GM21528 (cell line): ENCODE results near the gene AOX1.
"Not testable (repeated sequence)": the region's sequence is repeated elsewhere in the genome, so short reads cannot be mapped to it uniquely, and the experiment has no call there.

Source experiments
- ATAC-seq: cut with Tn5 transposase; IDR thresholded peaks from one replicate; pipeline ENCODE4 v1.9.1; 2021; ENCODE audit warnings: mild to moderate bottlenecking, moderate library complexity; ENCODE audit not compliant: unreplicated experiment, low FRiP score

The AOX1 gene

DNA sequence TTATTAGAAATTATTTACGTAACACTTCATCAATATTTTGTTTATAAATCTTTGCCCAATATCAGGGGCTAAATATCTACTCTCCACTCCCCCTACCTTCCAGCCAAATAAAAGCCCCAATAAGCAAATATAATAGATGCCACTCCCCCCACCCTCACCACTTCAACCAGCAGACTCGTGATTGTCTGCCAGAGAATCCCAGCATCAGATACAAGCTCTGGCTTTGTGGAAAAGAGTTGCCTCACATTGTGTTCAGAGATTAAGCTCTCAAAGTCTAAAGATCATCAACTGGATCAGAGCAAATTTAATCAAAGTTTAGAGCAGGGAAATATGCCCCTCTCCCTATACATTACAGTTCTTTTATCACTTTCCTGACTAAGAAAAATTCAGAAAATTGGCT is 39.5 kb downstream of the AOX1 start:
- no peak for ATAC-seq

DNA sequence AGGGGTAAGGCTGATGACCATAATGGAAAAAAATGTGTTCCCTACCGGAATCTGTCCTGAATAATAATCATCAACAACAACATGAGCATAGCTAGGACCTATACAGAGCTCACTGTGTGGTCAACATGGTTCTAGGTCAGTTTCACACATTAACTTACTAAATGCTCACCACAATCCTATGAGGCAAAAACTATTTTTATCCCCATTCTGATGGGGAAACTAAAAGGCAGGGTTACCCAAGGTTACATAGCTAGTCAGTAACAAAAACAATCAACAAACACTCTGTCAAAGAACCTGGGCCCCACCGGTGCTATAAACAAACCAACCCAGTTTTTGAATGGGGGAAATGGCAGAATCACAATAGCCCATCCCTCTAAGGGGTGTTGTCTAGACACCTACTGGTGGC is 40.1 kb downstream of the AOX1 start:
- ATAC-seq: no peak

DNA sequence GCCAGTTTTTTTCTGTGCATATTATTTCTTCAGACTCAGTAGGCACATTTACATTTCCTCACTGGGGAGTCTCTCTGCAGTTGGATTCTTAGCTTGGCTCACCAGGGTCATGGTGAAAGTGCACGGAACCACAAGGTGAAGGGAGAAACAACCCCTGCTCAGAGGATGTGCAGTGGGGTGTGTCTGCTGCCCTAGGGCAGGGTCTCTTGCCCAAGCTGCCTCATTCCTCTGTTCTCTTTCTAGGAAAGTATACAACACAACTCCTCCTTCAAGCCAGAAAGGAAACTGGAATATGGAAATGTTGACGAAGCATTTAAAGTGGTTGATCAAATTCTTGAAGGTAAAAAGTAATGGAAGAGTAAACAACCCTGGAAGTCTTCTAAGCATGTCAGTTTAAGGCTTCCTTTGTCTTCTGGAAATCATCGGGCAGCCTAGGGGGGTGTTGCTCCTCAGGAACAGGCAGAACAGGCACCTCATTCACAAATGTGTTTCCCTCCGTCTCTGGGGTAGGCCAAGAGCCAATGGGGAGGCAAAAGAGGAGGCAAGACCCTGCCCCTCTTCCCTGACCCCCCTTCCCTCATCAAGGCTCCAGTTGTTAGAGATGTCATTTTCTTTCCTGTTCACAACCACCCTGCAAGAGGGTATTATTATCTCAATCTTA is 41.4 kb downstream of the AOX1 start:
- no peak for ATAC-seq

DNA sequence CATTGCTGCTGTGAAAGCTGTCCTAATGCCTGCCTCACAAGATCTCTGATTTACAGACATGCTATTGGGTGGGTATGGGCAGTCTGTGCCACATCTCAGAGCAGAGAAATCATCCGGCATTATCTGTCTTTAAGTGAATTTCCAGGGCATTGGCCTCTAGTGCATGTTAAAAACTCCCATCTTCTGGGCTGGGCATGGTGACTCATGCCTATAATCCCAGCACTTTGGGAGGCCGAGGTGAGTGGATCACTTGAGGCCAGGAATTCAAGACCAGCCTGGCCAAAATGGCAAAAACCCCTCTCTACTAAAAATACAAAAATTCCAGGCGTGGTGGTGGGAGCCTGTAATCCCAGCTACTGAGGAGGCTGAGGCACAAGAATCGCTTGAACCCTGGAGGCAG is 42.6 kb downstream of the AOX1 start:
- not testable (repeated sequence) for ATAC-seq

DNA sequence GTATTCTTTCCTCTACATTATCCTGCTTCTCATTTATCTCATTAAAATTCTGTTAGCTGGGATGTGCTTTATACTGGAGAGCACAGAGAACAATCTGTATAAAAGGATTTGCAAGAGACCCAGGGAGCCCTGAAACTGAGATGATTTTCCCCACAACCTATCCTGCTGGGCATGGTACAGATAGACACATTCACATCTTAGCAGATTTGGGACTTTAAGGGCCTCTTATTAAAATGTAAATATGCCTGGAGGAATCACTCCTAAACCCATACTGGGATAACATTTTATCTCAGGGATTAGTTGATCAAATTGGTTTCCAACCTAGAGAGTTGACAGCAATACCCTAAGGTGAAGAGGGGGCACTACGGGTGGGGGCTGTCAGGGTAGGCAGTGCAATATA is 45.5 kb downstream of the AOX1 start:
- no peak for ATAC-seq

DNA sequence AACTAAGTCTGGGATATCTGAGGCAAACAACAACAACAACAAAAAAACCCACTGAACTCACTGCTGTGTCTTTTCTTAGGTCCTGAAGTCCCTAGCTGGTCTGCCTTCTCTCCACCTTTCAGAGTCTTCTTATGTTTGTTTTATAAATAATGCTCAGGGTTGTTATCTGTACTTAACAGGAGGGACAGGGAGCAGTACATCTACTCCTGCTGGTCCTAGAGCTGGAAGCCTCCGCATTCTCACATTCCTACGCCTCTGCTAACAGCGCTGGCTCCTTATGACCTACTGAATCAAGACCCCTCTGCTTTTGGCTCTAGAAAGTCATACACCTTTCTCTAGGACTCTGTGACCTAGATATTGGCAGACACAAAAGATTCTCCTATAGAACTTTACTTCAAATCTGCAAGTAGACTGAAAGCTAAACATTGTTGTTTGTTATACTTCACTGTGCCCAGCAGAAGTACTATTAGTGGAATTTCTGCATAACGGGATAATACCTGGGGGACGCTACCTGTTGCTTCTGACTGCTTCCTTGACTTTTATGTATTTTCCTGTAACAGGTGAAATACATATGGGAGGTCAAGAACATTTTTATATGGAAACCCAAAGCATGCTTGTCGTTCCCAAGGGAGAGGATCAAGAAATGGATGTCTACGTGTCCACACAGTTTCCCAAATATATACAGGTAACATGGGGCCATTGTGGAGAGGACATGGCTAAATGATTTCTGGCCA is 48.6 kb downstream of the AOX1 start:
- ATAC-seq: no peak

DNA sequence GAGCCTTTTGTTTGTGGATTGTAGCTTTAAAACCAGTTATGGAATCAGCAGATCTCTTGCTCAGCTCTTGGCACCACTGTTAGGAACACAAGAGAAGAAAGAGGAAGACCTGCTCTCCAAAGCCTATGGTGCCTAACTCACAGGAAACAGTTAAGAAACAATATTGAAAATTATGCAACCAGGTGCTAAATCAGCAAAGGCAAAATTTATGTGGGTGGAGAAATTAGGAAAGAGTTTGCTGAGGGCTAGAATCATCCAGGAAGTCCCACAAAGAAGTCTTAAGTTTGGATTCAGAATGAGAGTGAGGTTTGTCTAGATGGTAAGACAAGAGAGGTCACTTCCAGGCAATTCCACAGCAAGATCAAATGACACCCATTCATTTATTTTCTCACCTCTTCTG is 49.4 kb downstream of the AOX1 start:
- no peak for ATAC-seq

DNA sequence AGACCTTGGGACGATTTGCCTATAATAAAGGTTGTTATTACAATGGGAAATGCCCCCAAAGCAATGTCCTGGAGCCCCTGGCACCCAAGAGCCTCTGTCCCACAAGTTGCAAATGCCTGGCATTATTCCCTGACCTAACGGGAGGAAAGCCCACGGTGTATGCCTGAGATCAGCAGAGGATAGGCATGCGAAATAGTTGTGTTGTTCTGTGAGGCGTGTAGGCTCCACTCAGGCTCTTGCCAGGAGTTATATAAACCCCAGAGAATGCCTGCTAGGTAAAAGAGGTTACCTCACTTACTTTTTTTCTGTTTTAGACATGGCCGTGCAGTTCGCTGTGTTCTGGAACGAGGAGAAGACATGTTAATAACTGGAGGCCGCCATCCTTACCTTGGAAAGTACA is 52.1 kb downstream of the AOX1 start:
- no peak for ATAC-seq

DNA sequence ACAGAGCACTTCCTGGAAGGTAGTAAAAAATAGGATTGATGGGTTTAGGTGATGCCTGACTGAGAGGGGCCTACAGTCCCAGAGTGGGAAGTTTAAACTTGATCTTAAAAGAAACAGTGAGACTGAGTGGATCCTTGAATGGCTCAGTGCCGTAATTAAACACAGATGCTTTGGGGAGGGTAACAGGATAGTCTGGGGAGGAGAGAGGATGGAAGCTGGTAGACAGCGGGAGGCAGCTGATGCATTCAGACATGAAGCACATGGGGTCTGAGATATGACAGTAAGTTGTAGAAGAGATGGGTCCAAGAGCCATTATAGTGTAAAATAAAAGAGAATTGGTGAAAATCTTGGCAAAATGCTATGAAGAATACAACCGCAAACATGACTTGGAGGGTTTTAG is 54.4 kb downstream of the AOX1 start:
- no peak for ATAC-seq

DNA sequence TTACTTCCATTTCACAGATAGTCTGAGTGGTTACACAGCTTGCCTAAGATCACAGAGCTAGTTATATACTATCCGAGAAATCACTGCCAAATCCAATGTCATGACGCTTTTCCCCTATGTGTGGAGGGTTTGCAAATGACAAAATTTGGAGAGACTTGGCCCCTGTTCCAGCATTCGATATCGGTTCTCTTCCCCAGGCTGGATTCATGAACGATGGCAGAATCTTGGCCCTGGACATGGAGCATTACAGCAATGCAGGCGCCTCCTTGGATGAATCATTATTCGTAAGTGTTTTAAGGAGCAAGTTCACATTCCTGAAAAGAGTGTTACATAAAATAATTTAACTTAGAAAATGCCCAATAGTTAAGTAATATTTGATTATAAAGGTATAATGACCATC is 55.1 kb downstream of the AOX1 start:
- no peak for ATAC-seq

DNA sequence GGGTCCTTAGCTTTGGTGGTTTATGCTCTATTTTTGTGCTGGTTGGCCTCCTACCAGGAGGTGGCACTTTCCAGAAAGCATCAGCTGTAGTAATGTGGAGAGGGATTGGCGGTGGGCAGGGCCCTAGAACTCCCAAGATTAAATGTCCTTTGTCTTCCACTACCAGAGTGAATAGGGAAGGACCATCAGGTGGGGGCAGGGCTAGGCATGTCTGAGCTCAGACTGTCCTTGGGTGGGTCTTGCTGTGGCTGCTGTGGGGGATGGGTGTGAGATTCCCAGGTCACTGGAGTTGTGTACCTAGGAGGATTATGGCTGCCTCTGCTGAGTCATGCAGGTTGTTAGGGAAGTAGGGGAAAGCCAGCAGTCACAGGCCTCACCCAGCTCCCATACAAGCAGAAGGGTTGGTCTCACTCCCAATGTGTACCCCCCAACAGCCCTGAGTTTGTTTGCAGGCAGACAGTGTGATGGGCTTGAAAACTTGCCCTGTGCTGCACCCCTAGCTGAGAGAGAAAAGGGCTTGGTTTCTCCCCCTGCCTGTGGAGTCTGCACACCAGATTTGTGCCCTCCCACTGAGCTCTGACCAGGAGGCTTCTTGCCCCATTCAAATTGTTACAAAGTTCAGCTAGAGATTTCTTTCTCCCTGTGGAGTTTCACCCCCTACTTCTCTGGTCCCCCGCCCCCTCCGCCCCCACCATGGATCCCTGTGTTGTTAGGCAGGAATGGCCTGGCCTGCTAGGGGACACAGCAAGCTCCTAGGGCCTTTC is 62.9 kb downstream of the AOX1 start:
- ATAC-seq: not testable (repeated sequence)

DNA sequence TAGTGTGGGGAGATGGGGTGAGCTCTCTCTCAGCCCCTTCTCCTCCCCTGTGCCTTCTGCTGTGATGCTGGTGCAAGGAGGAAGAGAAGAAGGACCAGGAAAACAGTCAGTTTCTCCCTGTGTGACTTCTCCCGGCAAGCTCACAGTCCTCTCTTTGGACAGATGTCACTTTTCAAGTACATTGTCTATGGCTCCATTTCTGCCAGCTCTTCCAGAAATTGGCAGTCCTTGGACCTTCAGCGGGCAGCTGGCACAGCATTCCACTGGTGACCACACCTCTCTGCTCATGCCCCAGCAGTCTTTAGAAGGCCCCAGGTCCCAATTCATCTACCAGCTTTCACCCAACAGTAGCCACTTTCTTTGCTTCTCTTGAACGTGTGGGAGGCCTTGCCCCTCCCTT is 63.9 kb downstream of the AOX1 start:
- no peak for ATAC-seq

DNA sequence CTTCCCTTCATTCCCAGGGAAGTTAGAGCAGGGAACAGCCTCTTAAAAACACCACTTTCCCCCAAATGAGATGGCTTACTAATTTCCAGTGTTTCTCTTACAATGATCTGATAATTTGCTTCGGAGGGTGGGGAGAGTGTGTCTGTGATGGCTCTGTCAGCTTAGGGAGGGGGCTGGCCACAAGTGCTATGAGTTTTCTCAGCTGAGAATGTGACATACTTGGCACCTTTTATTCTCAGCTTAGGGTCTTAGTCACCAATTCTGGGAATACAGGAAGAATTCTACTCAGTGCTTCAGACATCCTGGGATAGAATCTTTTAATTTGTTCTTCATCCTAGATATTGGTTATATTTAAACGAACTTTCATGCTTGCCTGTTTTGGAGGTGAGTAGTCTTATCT is 64.4 kb downstream of the AOX1 start:
- ATAC-seq: no peak

DNA sequence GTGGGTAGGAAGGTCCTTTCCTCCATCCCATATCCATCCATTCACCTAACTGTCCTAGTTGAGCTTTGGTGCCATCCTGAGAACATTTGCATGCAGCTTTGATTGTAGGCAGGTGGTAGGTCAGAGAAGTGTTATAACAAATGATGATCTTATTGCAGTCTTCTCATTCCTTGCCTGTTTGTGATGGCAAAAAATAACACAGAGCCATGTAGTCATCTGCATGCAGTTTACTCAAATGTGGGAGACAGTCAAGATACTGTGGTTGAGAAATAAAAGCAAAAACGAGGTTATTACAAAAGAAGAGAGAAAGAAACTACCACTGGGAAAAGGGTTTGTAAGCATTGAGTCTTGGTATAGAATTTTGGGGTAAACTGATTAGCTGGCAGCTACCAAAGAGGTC is 66.3 kb downstream of the AOX1 start:
- no peak for ATAC-seq

DNA sequence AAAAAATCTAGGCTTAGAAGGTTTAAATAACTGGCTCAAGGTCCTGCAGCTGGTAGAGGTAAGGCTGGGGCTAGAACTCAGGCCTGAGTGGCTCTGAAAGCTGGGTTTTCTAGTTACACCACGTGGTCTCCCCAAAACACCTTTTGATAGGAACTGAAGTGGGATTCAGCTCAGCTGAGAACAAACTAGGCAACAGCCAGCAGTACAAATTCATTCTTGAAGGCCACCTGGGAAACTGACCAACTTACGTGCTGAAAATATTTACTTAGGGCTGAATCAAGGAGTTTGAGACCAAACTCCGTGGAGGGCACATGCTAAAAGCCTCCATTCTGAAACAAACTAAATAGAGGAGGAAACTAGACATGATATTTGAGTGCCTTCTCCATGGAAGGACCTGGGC is 67.2 kb downstream of the AOX1 start:
- no peak for ATAC-seq

DNA sequence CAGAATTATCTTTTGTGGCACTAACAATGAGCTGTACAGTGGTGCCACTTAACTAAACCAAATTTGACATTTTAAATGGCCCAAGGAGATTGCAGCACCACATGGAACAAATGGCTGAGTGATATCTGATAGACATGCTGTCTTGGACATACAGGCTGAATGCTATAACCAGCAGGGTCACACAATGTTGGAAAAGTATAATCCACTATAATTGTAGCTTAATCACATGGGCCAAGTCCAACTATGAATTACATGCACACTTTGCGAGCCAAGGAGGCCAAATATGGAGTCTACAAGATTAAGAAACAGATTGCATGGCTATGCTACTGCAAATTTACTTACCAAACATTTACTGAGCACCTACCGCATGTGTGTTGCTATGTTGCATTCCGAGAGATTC is 69.0 kb downstream of the AOX1 start:
- no peak for ATAC-seq

DNA sequence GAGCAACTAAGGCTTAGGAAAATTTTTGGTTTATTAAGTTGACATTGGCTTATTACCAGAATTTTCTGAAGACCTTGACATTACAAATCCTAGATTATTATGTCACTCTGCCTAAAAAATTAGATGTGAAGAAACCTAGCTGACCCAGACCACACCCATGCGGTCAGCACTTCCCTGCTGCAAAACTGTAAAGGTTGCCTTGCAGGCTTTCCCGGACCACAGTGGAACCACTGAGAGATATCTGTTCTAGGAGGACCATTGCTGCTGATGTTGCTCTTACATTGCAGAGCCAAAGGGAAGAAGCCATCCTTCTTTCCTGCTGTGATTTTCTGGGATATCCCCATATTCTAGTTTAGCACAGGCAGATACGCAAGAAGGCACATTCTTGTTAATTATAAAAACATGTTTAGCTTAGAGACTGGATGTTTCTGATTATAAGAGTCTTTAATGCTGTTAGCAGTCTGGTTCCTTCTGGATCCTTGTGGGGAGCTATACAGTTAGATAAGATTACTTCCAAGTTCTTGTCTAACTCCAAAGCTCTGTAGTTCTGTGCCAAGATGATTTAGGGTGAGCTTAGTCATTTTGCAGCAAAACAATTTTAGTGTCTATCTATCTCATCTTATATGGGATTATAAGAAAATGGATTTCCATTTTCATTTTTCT is 70.2 kb downstream of the AOX1 start:
- no peak for ATAC-seq

DNA sequence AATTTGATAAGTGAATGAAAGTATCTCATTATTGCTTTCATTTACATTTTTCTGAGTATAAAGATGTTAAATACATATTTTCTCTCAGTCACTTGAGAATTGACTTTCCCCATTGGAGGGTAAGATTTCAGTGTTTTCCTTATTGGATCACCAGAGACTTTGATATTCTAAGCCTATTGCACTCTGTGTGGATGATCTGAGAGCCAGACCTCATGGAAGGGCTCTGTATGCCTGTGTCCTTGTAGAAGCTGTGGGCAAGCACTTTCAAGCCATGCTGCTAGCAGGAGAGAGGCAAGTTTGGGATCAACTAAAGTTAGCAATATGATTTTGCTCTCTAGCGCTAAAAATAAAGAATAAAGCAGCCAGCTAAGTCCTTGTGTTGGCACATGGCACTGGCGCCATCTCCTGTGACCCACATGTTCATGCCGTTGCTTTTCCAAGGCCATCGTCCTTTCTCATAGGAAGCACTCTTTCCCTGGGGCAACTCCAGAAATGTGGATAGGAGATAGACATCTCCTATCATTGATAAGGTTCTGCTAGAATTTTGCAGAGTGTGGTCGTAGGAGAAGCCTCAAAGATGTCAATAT is 72.6 kb downstream of the AOX1 start:
- ATAC-seq: no peak

DNA sequence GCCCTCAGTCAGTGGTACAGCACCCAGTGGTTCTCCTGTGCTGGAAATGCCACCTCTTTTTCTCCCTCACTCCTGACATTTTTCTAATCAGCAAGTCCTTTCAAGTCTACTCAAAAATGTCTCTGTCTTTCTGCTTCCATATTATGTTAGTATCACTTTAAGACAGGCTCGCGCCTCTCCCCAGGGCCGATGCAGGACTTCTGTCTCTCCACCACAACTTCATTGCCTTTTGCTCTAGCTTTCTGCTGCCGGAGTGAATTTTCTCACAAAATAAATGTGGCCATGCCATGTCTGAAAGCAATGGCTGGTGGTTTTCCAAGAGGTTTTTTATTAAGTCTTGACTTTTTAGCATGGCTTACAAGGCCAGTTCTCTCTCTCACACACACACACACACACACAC is 73.6 kb downstream of the AOX1 start:
- no peak for ATAC-seq

DNA sequence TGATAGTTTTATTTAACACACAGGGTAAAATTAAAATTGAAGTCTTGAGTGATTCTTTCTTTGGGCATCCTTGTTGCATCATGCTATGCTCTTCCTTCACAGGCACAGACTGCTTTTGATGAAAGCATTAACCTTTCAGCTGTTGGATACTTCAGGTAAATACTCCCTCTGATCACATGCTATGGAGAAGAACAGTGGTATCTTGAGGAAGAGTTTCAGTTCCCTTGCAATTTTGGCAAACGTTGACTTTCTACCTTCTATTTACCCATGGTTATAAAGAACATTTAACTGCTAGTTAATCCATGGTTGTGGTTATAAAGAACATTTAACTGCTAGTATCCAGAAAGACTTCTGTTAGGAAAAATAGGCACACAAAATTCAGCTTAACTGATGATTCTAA is 75.7 kb downstream of the AOX1 start:
- no peak for ATAC-seq

DNA sequence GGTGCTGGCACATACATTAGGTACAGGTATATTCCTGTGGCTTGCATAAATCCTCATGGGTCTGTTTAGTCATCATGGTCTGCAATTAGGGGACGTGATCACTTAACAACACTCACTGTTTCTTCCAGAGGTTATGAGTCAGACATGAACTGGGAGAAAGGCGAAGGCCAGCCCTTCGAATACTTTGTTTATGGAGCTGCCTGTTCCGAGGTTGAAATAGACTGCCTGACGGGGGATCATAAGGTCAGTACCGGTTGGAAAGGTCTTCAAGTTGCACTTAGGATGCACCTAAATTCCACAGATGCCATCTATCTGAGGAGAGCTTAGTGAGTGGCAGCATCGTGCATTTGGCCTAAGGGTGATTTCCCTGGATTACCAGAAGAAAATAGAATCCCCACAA is 76.9 kb downstream of the AOX1 start:
- ATAC-seq: no peak
